Panc1 (cell line): ENCODE measurements around the gene LHPP. TPM values are rescaled to one million over a fixed set of nuclear protein-coding genes. Genes with fewer than 3 reads are reported as not detected.

Source experiments
- ATAC-seq: fragments of 200-7000 bp; cut with Tn5 transposase; 2 replicates; pipeline ENCODE4 v1.9.1; 2020; ENCODE audit warnings: mild to moderate bottlenecking, moderate library complexity
- BruUV-seq: library from RNA; stranded (reverse); fragments of 400-500 nt; replicated peaks from 2 replicates; lab custom pipeline; 2021; lab: Mats Ljungman, UMichigan
- CTCF ChIA-PET: fragments of 300-600 bp; sonication (Branson Sonifier 250); formaldehyde crosslinking; loops from one replicate; lab custom pipeline; 2022; ENCODE audit warnings: antibody characterized with exemption; lab: Charles Lee
- POLR2A ChIA-PET: fragments of 300-600 bp; sonication (Branson Sonifier 250); formaldehyde crosslinking; loops from one replicate; lab custom pipeline; 2022; ENCODE audit warnings: antibody characterized with exemption; lab: Charles Lee
- DNase-seq: peaks from one replicate; pipeline ENCODE4 v3.0.0-alpha.2; 2010; ENCODE audit warnings: low read depth, low spot score
- H3K27ac ChIP-seq: 2 replicates; pipeline ENCODE4 v1.5.1; 2011; ENCODE audit warnings: mild to moderate bottlenecking, low read length, inconsistent platforms
- H3K27me3 ChIP-seq: fragments of 200-500 bp; sonication (Bioruptor generic); 2 replicates; pipeline ENCODE4 v1.6.0; 2014; ENCODE audit warnings: low read length, inconsistent platforms; ENCODE audit not compliant: control insufficient read depth, insufficient read depth
- H3K36me3 ChIP-seq: fragments of 200-500 bp; sonication (Bioruptor generic); 2 replicates; pipeline ENCODE4 v1.5.1; 2014; ENCODE audit warnings: inconsistent platforms, mild to moderate bottlenecking, low read length, moderate library complexity; ENCODE audit not compliant: control insufficient read depth, insufficient read depth
- H3K4me1 ChIP-seq: 2 replicates; pipeline ENCODE4 v1.5.1; 2011; ENCODE audit warnings: inconsistent platforms, mild to moderate bottlenecking, low read length, moderate library complexity; ENCODE audit not compliant: control insufficient read depth, insufficient read depth
- H3K4me3 ChIP-seq, 2 experiments: 2 replicates each; pipeline ENCODE4 v1.5.1; 2011 to 2012; ENCODE audit warnings: low read depth in 2 of 2, low read length in 2 of 2, mild to moderate bottlenecking in 2 of 2, inconsistent platforms in 1 of 2, moderate library complexity in 1 of 2
- H3K9me3 ChIP-seq: fragments of 200-500 bp; sonication (Bioruptor generic); 2 replicates; pipeline ENCODE4 v1.5.1; 2014; ENCODE audit warnings: low read depth, mild to moderate bottlenecking, inconsistent platforms, low read length, moderate library complexity; ENCODE audit not compliant: control insufficient read depth, insufficient read depth
- POLR2AphosphoS5 ChIP-seq: IDR thresholded peaks from 2 replicates; pipeline ENCODE4 v1.6.1; 2012; ENCODE audit warnings: mild to moderate bottlenecking, low read depth, low read length, moderate library complexity
- SIN3A ChIP-seq: IDR thresholded peaks from 2 replicates; pipeline ENCODE4 v1.6.1; 2012; ENCODE audit warnings: low read depth, mild to moderate bottlenecking, low read length, moderate library complexity, borderline replicate concordance; ENCODE audit not compliant: insufficient read depth
- TCF7L2 ChIP-seq: IDR thresholded peaks from 2 replicates; pipeline ENCODE4 v1.6.1; 2011; ENCODE audit warnings: mild to moderate bottlenecking, low read depth, low read length, inconsistent platforms
- in situ Hi-C: cut with HindIII; loops from 2 replicates; pipeline ENCODE4 v1.10.0; 2016; ENCODE audit warnings: low sequenced_read_pairs, low pct_unique_long_range_greater_than_20kb
- intact Hi-C: fragments of 100-400 bp; cut with micrococcal nuclease; formaldehyde crosslinking; loops from one replicate; pipeline ENCODE4 v1.10.0; 2022; ENCODE audit not compliant: unreplicated experiment
- total RNA-seq: library from RNA; stranded (reverse); gene quantifications from one replicate; pipeline ENCODE4 v1.2.1, GENCODE V29; 2021; ENCODE audit not compliant: unreplicated experiment
- TF ChIP-seq, protein P1 (sequence below), 2 experiments: IDR thresholded peaks; 2 replicates each; pipeline ENCODE4 v1.6.1; 2011 to 2012; ENCODE audit warnings: low read depth in 2 of 2, control low read depth in 1 of 2, low read length in 1 of 2, mild to moderate bottlenecking in 1 of 2, moderate library complexity in 1 of 2; ENCODE audit not compliant: insufficient read depth in 1 of 2
- TF ChIP-seq, protein P2 (sequence below): fragments of 450-650 bp; IDR thresholded peaks from 2 replicates; pipeline ENCODE4 v1.5.1; 2017; ENCODE audit warnings: mild to moderate bottlenecking

Gene LHPP
- total RNA-seq, 1 experiment from 2014 or later: 15.0 TPM

DNA sequence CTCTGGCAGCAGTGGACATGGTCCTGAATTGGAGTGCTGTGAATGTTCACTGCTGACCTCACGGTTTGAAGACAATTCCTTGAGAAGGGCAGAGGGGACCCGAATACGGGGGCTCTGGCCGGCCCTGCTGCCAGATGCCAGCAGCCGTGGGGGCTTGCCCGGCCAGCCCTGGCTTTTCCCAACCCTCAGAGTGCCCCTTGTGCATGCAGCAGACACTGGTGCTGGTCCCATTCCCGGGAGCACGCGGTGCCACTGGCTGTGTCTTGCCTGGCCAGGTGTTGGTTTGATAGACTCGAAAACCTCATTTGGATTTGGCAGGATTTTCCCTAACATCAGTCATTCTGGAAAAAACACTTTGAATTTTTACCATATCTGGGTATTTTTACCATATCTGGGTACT lies 49.1 kb downstream of the LHPP start:
- no peak overlapping the region for H3K4me3 ChIP-seq
- intact Hi-C loops: no loop called here

DNA sequence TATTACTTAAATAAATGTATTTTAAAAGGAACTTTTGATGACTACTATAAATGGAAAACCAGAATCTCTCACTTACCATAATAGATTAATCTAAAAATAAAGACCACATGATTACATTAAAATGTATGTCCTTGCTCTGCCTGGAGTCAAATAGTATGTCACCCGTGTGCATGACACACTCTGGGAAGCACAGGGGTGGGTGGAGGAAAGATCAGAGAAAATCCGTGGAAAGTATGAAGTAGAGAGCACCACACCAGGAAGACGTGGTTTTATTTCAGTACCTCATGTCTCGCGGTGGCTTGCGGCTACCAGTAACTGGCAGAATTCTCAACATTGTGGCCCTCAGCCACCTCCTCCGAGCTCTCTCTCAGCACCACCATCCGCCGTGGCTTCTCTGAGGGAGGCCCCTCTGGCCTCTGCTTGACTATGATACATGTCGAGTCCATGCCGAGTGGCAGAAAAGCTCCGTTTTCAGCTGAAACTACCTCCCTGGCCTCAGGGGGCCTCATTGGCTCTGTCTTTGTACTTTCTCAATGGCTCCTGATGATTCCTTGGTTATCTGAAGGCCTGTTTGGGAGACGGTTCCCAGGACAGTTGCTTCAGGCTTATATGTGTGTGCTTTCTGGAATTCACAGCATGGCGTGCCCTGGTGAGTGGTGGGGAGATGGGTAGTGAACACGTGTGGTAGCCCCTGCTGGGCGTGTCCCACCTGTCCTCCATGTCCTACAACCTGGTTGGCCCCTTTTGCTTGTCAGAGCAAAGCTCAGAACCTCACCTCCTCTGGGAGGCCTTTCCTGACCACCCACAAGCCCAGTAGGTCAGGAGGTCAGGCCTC lies 49.8 kb downstream of the LHPP start:
- ChIA-PET POLR2A (no interaction called here), CTCF (no interaction called here)
- no peak overlapping the region for H3K4me3 ChIP-seq
- intact Hi-C loops (no loop called here), in situ Hi-C loops (no loop called here)
- DNase-seq (no peak), ATAC-seq (no peak)
- TF ChIP-seq SIN3A (no peak), TCF7L2 (no peak), POLR2AphosphoS5 (no peak)
- TF ChIP-seq, protein P1, sequence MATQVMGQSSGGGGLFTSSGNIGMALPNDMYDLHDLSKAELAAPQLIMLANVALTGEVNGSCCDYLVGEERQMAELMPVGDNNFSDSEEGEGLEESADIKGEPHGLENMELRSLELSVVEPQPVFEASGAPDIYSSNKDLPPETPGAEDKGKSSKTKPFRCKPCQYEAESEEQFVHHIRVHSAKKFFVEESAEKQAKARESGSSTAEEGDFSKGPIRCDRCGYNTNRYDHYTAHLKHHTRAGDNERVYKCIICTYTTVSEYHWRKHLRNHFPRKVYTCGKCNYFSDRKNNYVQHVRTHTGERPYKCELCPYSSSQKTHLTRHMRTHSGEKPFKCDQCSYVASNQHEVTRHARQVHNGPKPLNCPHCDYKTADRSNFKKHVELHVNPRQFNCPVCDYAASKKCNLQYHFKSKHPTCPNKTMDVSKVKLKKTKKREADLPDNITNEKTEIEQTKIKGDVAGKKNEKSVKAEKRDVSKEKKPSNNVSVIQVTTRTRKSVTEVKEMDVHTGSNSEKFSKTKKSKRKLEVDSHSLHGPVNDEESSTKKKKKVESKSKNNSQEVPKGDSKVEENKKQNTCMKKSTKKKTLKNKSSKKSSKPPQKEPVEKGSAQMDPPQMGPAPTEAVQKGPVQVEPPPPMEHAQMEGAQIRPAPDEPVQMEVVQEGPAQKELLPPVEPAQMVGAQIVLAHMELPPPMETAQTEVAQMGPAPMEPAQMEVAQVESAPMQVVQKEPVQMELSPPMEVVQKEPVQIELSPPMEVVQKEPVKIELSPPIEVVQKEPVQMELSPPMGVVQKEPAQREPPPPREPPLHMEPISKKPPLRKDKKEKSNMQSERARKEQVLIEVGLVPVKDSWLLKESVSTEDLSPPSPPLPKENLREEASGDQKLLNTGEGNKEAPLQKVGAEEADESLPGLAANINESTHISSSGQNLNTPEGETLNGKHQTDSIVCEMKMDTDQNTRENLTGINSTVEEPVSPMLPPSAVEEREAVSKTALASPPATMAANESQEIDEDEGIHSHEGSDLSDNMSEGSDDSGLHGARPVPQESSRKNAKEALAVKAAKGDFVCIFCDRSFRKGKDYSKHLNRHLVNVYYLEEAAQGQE (IDR thresholded peaks at IDR 0.05; ENCODE audit: insufficient read depth in 1 of 2, low read depth in 2 of 2, low read length in 1 of 2): no peak
- TF ChIP-seq, protein P2, sequence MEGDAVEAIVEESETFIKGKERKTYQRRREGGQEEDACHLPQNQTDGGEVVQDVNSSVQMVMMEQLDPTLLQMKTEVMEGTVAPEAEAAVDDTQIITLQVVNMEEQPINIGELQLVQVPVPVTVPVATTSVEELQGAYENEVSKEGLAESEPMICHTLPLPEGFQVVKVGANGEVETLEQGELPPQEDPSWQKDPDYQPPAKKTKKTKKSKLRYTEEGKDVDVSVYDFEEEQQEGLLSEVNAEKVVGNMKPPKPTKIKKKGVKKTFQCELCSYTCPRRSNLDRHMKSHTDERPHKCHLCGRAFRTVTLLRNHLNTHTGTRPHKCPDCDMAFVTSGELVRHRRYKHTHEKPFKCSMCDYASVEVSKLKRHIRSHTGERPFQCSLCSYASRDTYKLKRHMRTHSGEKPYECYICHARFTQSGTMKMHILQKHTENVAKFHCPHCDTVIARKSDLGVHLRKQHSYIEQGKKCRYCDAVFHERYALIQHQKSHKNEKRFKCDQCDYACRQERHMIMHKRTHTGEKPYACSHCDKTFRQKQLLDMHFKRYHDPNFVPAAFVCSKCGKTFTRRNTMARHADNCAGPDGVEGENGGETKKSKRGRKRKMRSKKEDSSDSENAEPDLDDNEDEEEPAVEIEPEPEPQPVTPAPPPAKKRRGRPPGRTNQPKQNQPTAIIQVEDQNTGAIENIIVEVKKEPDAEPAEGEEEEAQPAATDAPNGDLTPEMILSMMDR: no peak
- H3K36me3 ChIP-seq: no peaks in the 10 kb centered on the region
- BruUV-seq: no TSS peak
- H3K27ac ChIP-seq: no peak overlapping the region
- H3K9me3 ChIP-seq: no peaks in the 10 kb centered on the region
- H3K4me1 ChIP-seq: no peaks in the 10 kb centered on the region
- H3K27me3 ChIP-seq: no peaks in the 10 kb centered on the region

More for the DNA sequence above, 49.1 kb downstream of the LHPP start:
- no peaks in the 10 kb centered on the region for H3K4me1 ChIP-seq
- H3K27ac ChIP-seq: no peak overlapping the region
- no peaks in the 10 kb centered on the region for H3K36me3 ChIP-seq
- ChIA-PET CTCF (no interaction called here), POLR2A (no interaction called here)
- BruUV-seq: no TSS peak
- TF ChIP-seq, protein P2: no peak
- TF ChIP-seq, protein P1 (IDR thresholded peaks at IDR 0.05; ENCODE audit: insufficient read depth in 1 of 2, low read depth in 2 of 2, low read length in 1 of 2): no peak
- no peak for TF ChIP-seq TCF7L2
- no peak for TF ChIP-seq SIN3A
- TF ChIP-seq POLR2AphosphoS5: no peak
- H3K27me3 ChIP-seq: no peaks in the 10 kb centered on the region
- ATAC-seq (no peak), DNase-seq (no peak)
- in situ Hi-C loops: no loop called here
- H3K9me3 ChIP-seq: no peaks in the 10 kb centered on the region
